Activated naive CD4-positive, alpha-beta T cell treated with anti-CD3 and anti-CD28 coated beads, Interleukin-2, amount 50 U/mL, for 72 hours (primary cell): ENCODE data around the gene UNKL. TPM values are rescaled to one million over a fixed set of nuclear protein-coding genes. Genes with fewer than 3 reads are reported as not detected.
A peak's percentile ranks its signal among the peaks of the same experiment; 100 is the strongest.

Experiments
- ATAC-seq, 2 donors: fragments of 150-1000 bp; cut with Tn5 transposase; 2 replicates each; pipeline ENCODE4 v1.10.0; 2021; ENCODE audit warnings: mild to moderate bottlenecking in 2 of 2, moderate library complexity in 2 of 2
- DNase-seq, 2 donors: peaks; one replicate each; pipeline ENCODE4 v3.0.0; 2021 to 2022; ENCODE audit warnings: low spot score in 2 of 2
- H3K27ac Mint-ChIP-seq, 2 donors: one replicate each; pipeline ENCODE4 v1.8.0; 2022; ENCODE audit warnings: mild to moderate bottlenecking in 2 of 2, mixed read lengths in 2 of 2
- H3K36me3 Mint-ChIP-seq, 2 donors: one replicate each; pipeline ENCODE4 v1.8.0; 2022; ENCODE audit warnings: mixed read lengths in 2 of 2
- H3K9me3 Mint-ChIP-seq, 2 donors: one replicate each; pipeline ENCODE4 v1.8.0; 2022; ENCODE audit warnings: mixed read lengths in 2 of 2
- total RNA-seq, 2 donors: library from RNA; stranded (reverse); gene quantifications; one replicate each; pipeline ENCODE4 v1.2.3, GENCODE V29; 2022

Gene UNKL
- total RNA-seq, 2 donors from 2014 or later, result 38.0 to 72.1 TPM

GRCh38 chr16:1357906-1358566, 56.5 kb downstream of the UNKL start:
- no peaks in the 10 kb centered on the region for H3K9me3 Mint-ChIP-seq
- DNase-seq (no peak), ATAC-seq (peak; percentile 17 to 77)
- H3K27ac Mint-ChIP-seq, result no peak overlapping the region
- H3K36me3 Mint-ChIP-seq, result no peaks in the 10 kb centered on the region

GRCh38 chr16:1356061-1356900, 58.2 kb downstream of the UNKL start:
- ATAC-seq (no peak), DNase-seq (no peak)
- H3K36me3 Mint-ChIP-seq, result no peaks in the 10 kb centered on the region
- H3K9me3 Mint-ChIP-seq, result no peaks in the 10 kb centered on the region
- H3K27ac Mint-ChIP-seq, result peak overlapping the region; percentile 44 to 67

- peak overlapping the region; percentile 67 to 81 for H3K27ac Mint-ChIP-seq
Measured at GRCh38 chr16:1355591-1355990, 58.9 kb downstream of the UNKL start.

GRCh38 chr16:1354815-1355540, 59.5 kb downstream of the UNKL start:
- ATAC-seq (no peak), DNase-seq (no peak)
- Mint-ChIP-seq H3K36me3 (no peaks in the 10 kb centered on the region), H3K9me3 (no peaks in the 10 kb centered on the region), H3K27ac (peak overlapping the region; percentile 67 to 81)

More at GRCh38 chr16:1355591-1355990, 58.9 kb downstream of the UNKL start:
- ATAC-seq, result no peak
- Mint-ChIP-seq H3K9me3 (no peaks in the 10 kb centered on the region), H3K36me3 (no peaks in the 10 kb centered on the region)
- no peak for DNase-seq

- Mint-ChIP-seq H3K9me3 (no peaks in the 10 kb centered on the region), H3K27ac (peak within 1 kb of the TSS; percentile 85 to 99), H3K36me3 (no peaks in the 10 kb centered on the region)
- DNase-seq (peak; percentile 90 to 93), ATAC-seq (peak; percentile 92 to 97)
Measured at GRCh38 chr16:1351582-1352362, 62.7 kb downstream of the UNKL start, which contains the start of the genes GNPTG and TSR3. Gene GNPTG (plus strand): TSS chr16:1351931. CDS start chr16:1351966, 35 bp downstream. Gene TSR3 (minus strand): TSS chr16:1351878. CDS start chr16:1351804, 74 bp downstream.

GRCh38 chr16:1351215-1351581, 63.3 kb downstream of the UNKL start:
- DNase-seq (no peak), ATAC-seq (peak; percentile 23 to 27)
- Mint-ChIP-seq H3K9me3 (no peaks in the 10 kb centered on the region), H3K27ac (peak overlapping the region; percentile 85 to 93), H3K36me3 (no peaks in the 10 kb centered on the region)

- peak overlapping the region; percentile 85 to 93 for H3K27ac Mint-ChIP-seq
- ATAC-seq (no peak), DNase-seq (no peak)
- H3K36me3 Mint-ChIP-seq, result no peaks in the 10 kb centered on the region
- H3K9me3 Mint-ChIP-seq, result no peaks in the 10 kb centered on the region
Measured at GRCh38 chr16:1350691-1351090, 63.8 kb downstream of the UNKL start.

GRCh38 chr16:1349951-1350350, 64.6 kb downstream of the UNKL start:
- H3K27ac Mint-ChIP-seq, result peak overlapping the region; percentile 85 to 93

GRCh38 chr16:1349351-1349750, 65.2 kb downstream of the UNKL start:
- no peak for DNase-seq
- ATAC-seq, result no peak
- peak overlapping the region in 1 of 2 donors; percentile 85 for H3K27ac Mint-ChIP-seq
- no peaks in the 10 kb centered on the region for H3K9me3 Mint-ChIP-seq
- no peaks in the 10 kb centered on the region for H3K36me3 Mint-ChIP-seq

More at GRCh38 chr16:1349951-1350350, 64.6 kb downstream of the UNKL start:
- DNase-seq, result no peak
- ATAC-seq, result no peak
- Mint-ChIP-seq H3K9me3 (no peaks in the 10 kb centered on the region), H3K36me3 (no peaks in the 10 kb centered on the region)

- no peaks in the 10 kb centered on the region for H3K9me3 Mint-ChIP-seq
Measured at GRCh38 chr16:1348926-1349325, 65.6 kb downstream of the UNKL start.

GRCh38 chr16:1348441-1348840, 66.1 kb downstream of the UNKL start:
- DNase-seq (no peak), ATAC-seq (no peak)
- H3K27ac Mint-ChIP-seq, result no peak overlapping the region
- H3K36me3 Mint-ChIP-seq, result no peaks in the 10 kb centered on the region
- H3K9me3 Mint-ChIP-seq, result no peaks in the 10 kb centered on the region

More at GRCh38 chr16:1348926-1349325, 65.6 kb downstream of the UNKL start:
- DNase-seq, result no peak
- no peak for ATAC-seq
- Mint-ChIP-seq H3K36me3 (no peaks in the 10 kb centered on the region), H3K27ac (no peak overlapping the region)

- DNase-seq (no peak), ATAC-seq (no peak)
- H3K9me3 Mint-ChIP-seq, result no peaks in the 10 kb centered on the region
- H3K36me3 Mint-ChIP-seq, result no peaks in the 10 kb centered on the region
- H3K27ac Mint-ChIP-seq, result no peak overlapping the region
Measured at GRCh38 chr16:1347962-1348361, 66.5 kb downstream of the UNKL start.

- no peak for DNase-seq
Measured at GRCh38 chr16:1347286-1347855, 67.1 kb downstream of the UNKL start.

GRCh38 chr16:1346422-1347285, 67.8 kb downstream of the UNKL start:
- Mint-ChIP-seq H3K27ac (no peak overlapping the region), H3K36me3 (no peaks in the 10 kb centered on the region), H3K9me3 (no peaks in the 10 kb centered on the region)
- DNase-seq (no peak), ATAC-seq (no peak)

More at GRCh38 chr16:1347286-1347855, 67.1 kb downstream of the UNKL start:
- no peak for ATAC-seq
- H3K9me3 Mint-ChIP-seq, result no peaks in the 10 kb centered on the region
- H3K36me3 Mint-ChIP-seq, result no peaks in the 10 kb centered on the region
- H3K27ac Mint-ChIP-seq, result no peak overlapping the region
